M059J (cell line): ENCODE measurements around the gene SLC35F3. TPM values are rescaled to one million over a fixed set of nuclear protein-coding genes. Genes with fewer than 3 reads are reported as not detected.
"Not testable (repeated sequence)": the region's sequence is repeated elsewhere in the genome, so short reads cannot be mapped to it uniquely, and the experiment has no call there.

ENCODE experiments used
- DNase-seq: peaks from one replicate; pipeline ENCODE4 v3.0.0-alpha.2; 2012; ENCODE audit warnings: low read depth
- total RNA-seq: library from RNA; depleted of rRNA; stranded (reverse); fragments of >200 nt; shearing (Covaris generic); gene quantifications from 2 replicates; pipeline ENCODE4 v1.2.3, GENCODE V29; 2014

SLC35F3 gene
- total RNA-seq, 1 experiment from 2014 or later, result 0.64 TPM

- no peak for DNase-seq
Observed at GRCh38 chr1:234316486-234316885, 412.0 kb downstream of the SLC35F3 start.

- no peak for DNase-seq
Observed at GRCh38 chr1:234316937-234317336, 412.5 kb downstream of the SLC35F3 start.

- DNase-seq, result no peak
Observed at GRCh38 chr1:234320069-234320468, 415.6 kb downstream of the SLC35F3 start.

- no peak for DNase-seq
Observed at GRCh38 chr1:234320549-234320948, 416.1 kb downstream of the SLC35F3 start.

GRCh38 chr1:234321231-234321630, 416.8 kb downstream of the SLC35F3 start:
- no peak for DNase-seq

GRCh38 chr1:234322097-234322496, 417.6 kb downstream of the SLC35F3 start:
- no peak for DNase-seq

GRCh38 chr1:234322979-234323378, 418.5 kb downstream of the SLC35F3 start:
- peak; percentile 34 for DNase-seq

- DNase-seq, result no peak
Observed at GRCh38 chr1:234324821-234325220, 420.3 kb downstream of the SLC35F3 start.

GRCh38 chr1:234325878-234326496, 421.5 kb downstream of the SLC35F3 start:
- no peak for DNase-seq

GRCh38 chr1:234326497-234327366, 422.3 kb downstream of the SLC35F3 start:
- peak; percentile 57 for DNase-seq

- no peak for DNase-seq
Observed at GRCh38 chr1:234327577-234328164, 423.2 kb downstream of the SLC35F3 start.

GRCh38 chr1:234330843-234331215, 426.4 kb downstream of the SLC35F3 start:
- DNase-seq, result peak; percentile 21

GRCh38 chr1:234331507-234331906, 427.0 kb downstream of the SLC35F3 start:
- no peak for DNase-seq

GRCh38 chr1:234336359-234336758, 431.9 kb downstream of the SLC35F3 start:
- no peak for DNase-seq

- DNase-seq, result no peak
Observed at GRCh38 chr1:234337233-234337632, 432.8 kb downstream of the SLC35F3 start.

GRCh38 chr1:234340528-234340927, 436.1 kb downstream of the SLC35F3 start:
- DNase-seq, result no peak

- no peak for DNase-seq
Observed at GRCh38 chr1:234342774-234343173, 438.3 kb downstream of the SLC35F3 start.

GRCh38 chr1:234345237-234345636, 440.8 kb downstream of the SLC35F3 start:
- DNase-seq, result no peak

GRCh38 chr1:234348964-234349363, 444.5 kb downstream of the SLC35F3 start:
- DNase-seq, result no peak

GRCh38 chr1:234355782-234356510, 451.5 kb downstream of the SLC35F3 start:
- DNase-seq, result no peak

GRCh38 chr1:234356615-234357269, 452.3 kb downstream of the SLC35F3 start:
- DNase-seq, result not testable (repeated sequence)

- DNase-seq, result no peak
Observed at GRCh38 chr1:234357831-234358230, 453.4 kb downstream of the SLC35F3 start.
